ENCODE results near the gene NEK8.

The NEK8 gene

GRCh38 chr17:28745786-28746411 is 17.3 kb downstream of the NEK8 start:
- H3K4me3 ChIP-seq (ENCODE audit: low read depth, low read length), result peak overlapping the region; percentile 65
- TF ChIP-seq CTCF (IDR thresholded peaks at IDR 0.05; ENCODE audit: low read depth, low read length, missing control alignments), result no peak
- in situ Hi-C loops (cut with HindIII; ENCODE audit: low sequenced_read_pairs), result loop anchor here (5.0 kb wide), 1 partner anchor 41 kb away; no protein-coding TSS in a partner anchor
- no peak for DNase-seq (ENCODE audit: low read depth)

GRCh38 chr17:28746611-28747050 is 18.0 kb downstream of the NEK8 start:
- TF ChIP-seq CTCF (IDR thresholded peaks at IDR 0.05; ENCODE audit: low read depth, low read length, missing control alignments), result no peak
- H3K4me3 ChIP-seq (ENCODE audit: low read depth, low read length), result peak overlapping the region; percentile 65
- DNase-seq (ENCODE audit: low read depth), result no peak
- in situ Hi-C loops (cut with HindIII; ENCODE audit: low sequenced_read_pairs), result loop anchor here (5.0 kb wide), 1 partner anchor 41 kb away; no protein-coding TSS in a partner anchor

- DNase-seq (ENCODE audit: low read depth), result no peak
- in situ Hi-C loops (cut with HindIII; ENCODE audit: low sequenced_read_pairs), result loop anchor here (5.0 kb wide), 1 partner anchor 40 kb away; no protein-coding TSS in a partner anchor
- H3K4me3 ChIP-seq (ENCODE audit: low read depth, low read length), result peak overlapping the region; percentile 65
- TF ChIP-seq CTCF (IDR thresholded peaks at IDR 0.05; ENCODE audit: low read depth, low read length, missing control alignments), result no peak
These were observed 18.6 kb downstream of the NEK8 start for GRCh38 chr17:28747051-28747691.

- in situ Hi-C loops (cut with HindIII; ENCODE audit: low sequenced_read_pairs), result loop anchor here (5.0 kb wide), 1 partner anchor 39 kb away; no protein-coding TSS in a partner anchor
- no peak overlapping the region for H3K4me3 ChIP-seq (ENCODE audit: low read depth, low read length)
- no peak for DNase-seq (ENCODE audit: low read depth)
- no peak for TF ChIP-seq CTCF (IDR thresholded peaks at IDR 0.05; ENCODE audit: low read depth, low read length, missing control alignments)
These were observed 19.5 kb downstream of the NEK8 start for GRCh38 chr17:28747801-28748750.

GRCh38 chr17:28748852-28749515 is 20.4 kb downstream of the NEK8 start:
- no peak for TF ChIP-seq CTCF (IDR thresholded peaks at IDR 0.05; ENCODE audit: low read depth, low read length, missing control alignments)
- no peak for DNase-seq (ENCODE audit: low read depth)
- in situ Hi-C loops (cut with HindIII; ENCODE audit: low sequenced_read_pairs), result loop anchor here (5.0 kb wide), 1 partner anchor 38 kb away; no protein-coding TSS in a partner anchor
- H3K4me3 ChIP-seq (ENCODE audit: low read depth, low read length), result no peak overlapping the region
